HepG2 (cell line): ENCODE measurements around the gene POLE4. TPM values are rescaled to one million over a fixed set of nuclear protein-coding genes. Genes with fewer than 3 reads are reported as not detected.
A peak's percentile ranks its signal among the peaks of the same experiment; 100 is the strongest.

Experiments used
- JDP2 ChIP-seq: sonication (generic); formaldehyde crosslinking; IDR thresholded peaks from 2 replicates; pipeline ENCODE4 v1.8.1; 2022; ENCODE audit warnings: missing genetic modification reagents, borderline replicate concordance
- JUN ChIP-seq: sonication (generic); formaldehyde crosslinking; IDR thresholded peaks from 2 replicates; pipeline ENCODE4 v1.4.0; 2020; ENCODE audit warnings: mild to moderate bottlenecking, missing genetic modification reagents
- JUND ChIP-seq: sonication (generic); formaldehyde crosslinking; IDR thresholded peaks from 2 replicates; pipeline ENCODE4 v1.8.0; 2022; ENCODE audit warnings: mild to moderate bottlenecking, missing genetic modification reagents
- KLF13 ChIP-seq: sonication (generic); formaldehyde crosslinking; IDR thresholded peaks from 2 replicates; pipeline ENCODE4 v1.4.0; 2020; ENCODE audit warnings: mild to moderate bottlenecking, missing genetic modification reagents
- NR2F1 ChIP-seq, 2 experiments: fragments of 450-650 bp in 1 of 2; formaldehyde crosslinking in 1 of 2; IDR thresholded peaks; 2 replicates each; pipeline versions ENCODE4 v1.5.0 to v1.6.1; 2016 to 2020; ENCODE audit warnings: mild to moderate bottlenecking in 1 of 2, missing compliant biosample characterization in 1 of 2, missing genetic modification reagents in 1 of 2, moderate library complexity in 1 of 2
- RFXANK ChIP-seq: IDR thresholded peaks from 2 replicates; pipeline ENCODE4 v1.6.1; 2016
- SP2 ChIP-seq: sonication (generic); formaldehyde crosslinking; IDR thresholded peaks from 2 replicates; pipeline ENCODE4 v1.5.1; 2020; ENCODE audit warnings: mild to moderate bottlenecking, missing genetic modification reagents
- TBL1XR1 ChIP-seq: fragments of 150-350 bp; IDR thresholded peaks from 2 replicates; pipeline ENCODE4 v1.6.1; 2014; ENCODE audit warnings: borderline replicate concordance, low read length; ENCODE audit not compliant: partially characterized antibody
- ZNF562 ChIP-seq: sonication (generic); formaldehyde crosslinking; IDR thresholded peaks from 2 replicates; pipeline ENCODE4 v1.8.0; 2022; ENCODE audit warnings: missing genetic modification reagents, borderline replicate concordance
- polyA plus RNA-seq, 8 experiments: library from polyadenylated mRNA; depleted of rRNA in 3 of 8; stranded (reverse) in 7 of 8; unstranded in 1 of 8; fragments of >200 nt; fragmentation: Illumina TruSeq in 4 of 8; extraction: Trizol in 4 of 8; gene quantifications; 2 replicates each; pipeline versions ENCODE4 v1.2.1 to v1.2.3, GENCODE V29; 2011 to 2016; ENCODE audit warnings: low read depth in 4 of 8, missing spikeins in 1 of 8, mixed read lengths in 1 of 8; ENCODE audit not compliant: insufficient read depth in 1 of 8
- total RNA-seq, 5 experiments: library from RNA; depleted of rRNA; stranded (reverse); fragments of >200 nt; fragmentation: Illumina TruSeq; extraction: Trizol; gene quantifications; 2 replicates each; pipeline ENCODE4 v1.2.3, GENCODE V29; 2016; ENCODE audit warnings: low read depth in 1 of 5
- TF ChIP-seq, protein P1 (sequence below): sonication (generic); formaldehyde crosslinking; IDR thresholded peaks from 2 replicates; pipeline ENCODE4 v1.5.0; 2020; ENCODE audit warnings: missing genetic modification reagents
- TF ChIP-seq, protein P2 (sequence below): sonication (generic); formaldehyde crosslinking; IDR thresholded peaks from 2 replicates; pipeline ENCODE4 v1.5.0; 2020; ENCODE audit warnings: mild to moderate bottlenecking, missing genetic modification reagents, borderline replicate concordance

POLE4 gene
- total and polyA plus RNA-seq, 2 of the 13 experiments (the other 11 are each of a cell fraction or from before 2014, with no cell fraction given): 106 to 116 TPM

DNA sequence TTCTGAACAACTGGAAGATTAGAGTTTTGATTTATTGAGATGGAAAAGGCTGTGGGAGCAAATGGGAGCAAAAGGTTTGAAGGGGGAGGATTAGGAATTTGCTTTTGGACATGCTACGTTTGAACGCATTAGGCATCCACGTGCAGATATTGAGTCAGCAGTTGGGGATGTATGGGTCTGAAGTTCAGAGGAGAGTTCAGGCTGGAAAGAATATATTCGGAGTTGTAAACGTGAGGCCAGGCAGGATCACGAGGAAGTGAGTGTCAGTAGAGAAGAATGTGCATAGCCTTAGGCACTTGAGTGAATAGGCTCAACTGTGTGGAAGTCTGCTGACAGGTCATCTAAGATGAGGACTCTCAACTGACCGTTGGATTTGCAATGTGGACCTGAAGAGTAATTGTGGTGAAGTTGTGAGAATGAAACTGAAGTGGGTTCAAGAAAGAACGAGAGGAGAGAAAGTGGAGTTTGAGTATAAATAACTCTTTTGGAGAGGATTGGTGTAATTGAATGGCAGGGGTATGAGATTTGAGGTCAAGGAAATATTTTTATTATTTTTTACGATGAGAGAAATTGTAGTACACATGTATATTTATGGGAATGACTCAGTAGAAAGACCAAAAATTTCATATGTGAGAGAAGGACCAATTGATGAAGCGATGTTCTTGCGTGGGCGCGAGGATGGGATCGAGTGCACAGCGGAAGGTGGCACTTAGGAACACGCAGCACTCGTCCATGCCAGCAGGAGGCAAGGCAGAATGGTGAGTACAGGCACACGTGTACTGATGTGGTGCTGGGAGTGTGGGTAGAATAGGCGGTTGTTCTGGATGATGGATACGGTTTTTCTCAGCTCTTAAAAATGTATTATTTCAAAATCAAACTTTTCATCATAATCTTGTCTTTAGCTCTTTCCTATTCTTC is 40.5 kb upstream of the POLE4 start (continued):
- TF ChIP-seq, protein P1, sequence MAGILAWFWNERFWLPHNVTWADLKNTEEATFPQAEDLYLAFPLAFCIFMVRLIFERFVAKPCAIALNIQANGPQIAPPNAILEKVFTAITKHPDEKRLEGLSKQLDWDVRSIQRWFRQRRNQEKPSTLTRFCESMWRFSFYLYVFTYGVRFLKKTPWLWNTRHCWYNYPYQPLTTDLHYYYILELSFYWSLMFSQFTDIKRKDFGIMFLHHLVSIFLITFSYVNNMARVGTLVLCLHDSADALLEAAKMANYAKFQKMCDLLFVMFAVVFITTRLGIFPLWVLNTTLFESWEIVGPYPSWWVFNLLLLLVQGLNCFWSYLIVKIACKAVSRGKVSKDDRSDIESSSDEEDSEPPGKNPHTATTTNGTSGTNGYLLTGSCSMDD (CRISPR knock-in tag): no peak
- TF ChIP-seq, protein P2, sequence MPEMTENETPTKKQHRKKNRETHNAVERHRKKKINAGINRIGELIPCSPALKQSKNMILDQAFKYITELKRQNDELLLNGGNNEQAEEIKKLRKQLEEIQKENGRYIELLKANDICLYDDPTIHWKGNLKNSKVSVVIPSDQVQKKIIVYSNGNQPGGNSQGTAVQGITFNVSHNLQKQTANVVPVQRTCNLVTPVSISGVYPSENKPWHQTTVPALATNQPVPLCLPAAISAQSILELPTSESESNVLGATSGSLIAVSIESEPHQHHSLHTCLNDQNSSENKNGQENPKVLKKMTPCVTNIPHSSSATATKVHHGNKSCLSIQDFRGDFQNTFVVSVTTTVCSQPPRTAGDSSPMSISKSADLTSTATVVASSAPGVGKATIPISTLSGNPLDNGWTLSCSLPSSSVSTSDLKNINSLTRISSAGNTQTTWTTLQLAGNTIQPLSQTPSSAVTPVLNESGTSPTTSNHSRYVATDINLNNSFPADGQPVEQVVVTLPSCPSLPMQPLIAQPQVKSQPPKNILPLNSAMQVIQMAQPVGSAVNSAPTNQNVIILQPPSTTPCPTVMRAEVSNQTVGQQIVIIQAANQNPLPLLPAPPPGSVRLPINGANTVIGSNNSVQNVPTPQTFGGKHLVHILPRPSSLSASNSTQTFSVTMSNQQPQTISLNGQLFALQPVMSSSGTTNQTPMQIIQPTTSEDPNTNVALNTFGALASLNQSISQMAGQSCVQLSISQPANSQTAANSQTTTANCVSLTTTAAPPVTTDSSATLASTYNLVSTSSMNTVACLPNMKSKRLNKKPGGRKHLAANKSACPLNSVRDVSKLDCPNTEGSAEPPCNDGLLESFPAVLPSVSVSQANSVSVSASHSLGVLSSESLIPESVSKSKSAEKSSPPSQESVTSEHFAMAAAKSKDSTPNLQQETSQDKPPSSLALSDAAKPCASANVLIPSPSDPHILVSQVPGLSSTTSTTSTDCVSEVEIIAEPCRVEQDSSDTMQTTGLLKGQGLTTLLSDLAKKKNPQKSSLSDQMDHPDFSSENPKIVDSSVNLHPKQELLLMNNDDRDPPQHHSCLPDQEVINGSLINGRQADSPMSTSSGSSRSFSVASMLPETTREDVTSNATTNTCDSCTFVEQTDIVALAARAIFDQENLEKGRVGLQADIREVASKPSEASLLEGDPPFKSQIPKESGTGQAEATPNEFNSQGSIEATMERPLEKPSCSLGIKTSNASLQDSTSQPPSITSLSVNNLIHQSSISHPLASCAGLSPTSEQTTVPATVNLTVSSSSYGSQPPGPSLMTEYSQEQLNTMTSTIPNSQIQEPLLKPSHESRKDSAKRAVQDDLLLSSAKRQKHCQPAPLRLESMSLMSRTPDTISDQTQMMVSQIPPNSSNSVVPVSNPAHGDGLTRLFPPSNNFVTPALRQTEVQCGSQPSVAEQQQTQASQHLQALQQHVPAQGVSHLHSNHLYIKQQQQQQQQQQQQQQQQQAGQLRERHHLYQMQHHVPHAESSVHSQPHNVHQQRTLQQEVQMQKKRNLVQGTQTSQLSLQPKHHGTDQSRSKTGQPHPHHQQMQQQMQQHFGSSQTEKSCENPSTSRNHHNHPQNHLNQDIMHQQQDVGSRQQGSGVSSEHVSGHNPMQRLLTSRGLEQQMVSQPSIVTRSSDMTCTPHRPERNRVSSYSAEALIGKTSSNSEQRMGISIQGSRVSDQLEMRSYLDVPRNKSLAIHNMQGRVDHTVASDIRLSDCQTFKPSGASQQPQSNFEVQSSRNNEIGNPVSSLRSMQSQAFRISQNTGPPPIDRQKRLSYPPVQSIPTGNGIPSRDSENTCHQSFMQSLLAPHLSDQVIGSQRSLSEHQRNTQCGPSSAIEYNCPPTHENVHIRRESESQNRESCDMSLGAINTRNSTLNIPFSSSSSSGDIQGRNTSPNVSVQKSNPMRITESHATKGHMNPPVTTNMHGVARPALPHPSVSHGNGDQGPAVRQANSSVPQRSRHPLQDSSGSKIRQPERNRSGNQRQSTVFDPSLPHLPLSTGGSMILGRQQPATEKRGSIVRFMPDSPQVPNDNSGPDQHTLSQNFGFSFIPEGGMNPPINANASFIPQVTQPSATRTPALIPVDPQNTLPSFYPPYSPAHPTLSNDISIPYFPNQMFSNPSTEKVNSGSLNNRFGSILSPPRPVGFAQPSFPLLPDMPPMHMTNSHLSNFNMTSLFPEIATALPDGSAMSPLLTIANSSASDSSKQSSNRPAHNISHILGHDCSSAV (CRISPR knock-in tag): no peak
- TF ChIP-seq JDP2: no peak
- no peak for TF ChIP-seq JUN (CRISPR knock-in tag)
- TF ChIP-seq TBL1XR1: peak; percentile 21
- TF ChIP-seq ZNF562 (CRISPR knock-in tag): no peak
- no peak for TF ChIP-seq KLF13 (CRISPR knock-in tag)
- peak; percentile 67; the same call in 1 of the 2 replicates for TF ChIP-seq JUND (CRISPR knock-in tag)
- no peak for TF ChIP-seq SP2
- no peak for TF ChIP-seq RFXANK (CRISPR knock-in tag)
- TF ChIP-seq NR2F1 (CRISPR knock-in tag; IDR thresholded peaks at IDR 0.05): no peak
